ENCODE data around the gene SETD1A.

DNA sequence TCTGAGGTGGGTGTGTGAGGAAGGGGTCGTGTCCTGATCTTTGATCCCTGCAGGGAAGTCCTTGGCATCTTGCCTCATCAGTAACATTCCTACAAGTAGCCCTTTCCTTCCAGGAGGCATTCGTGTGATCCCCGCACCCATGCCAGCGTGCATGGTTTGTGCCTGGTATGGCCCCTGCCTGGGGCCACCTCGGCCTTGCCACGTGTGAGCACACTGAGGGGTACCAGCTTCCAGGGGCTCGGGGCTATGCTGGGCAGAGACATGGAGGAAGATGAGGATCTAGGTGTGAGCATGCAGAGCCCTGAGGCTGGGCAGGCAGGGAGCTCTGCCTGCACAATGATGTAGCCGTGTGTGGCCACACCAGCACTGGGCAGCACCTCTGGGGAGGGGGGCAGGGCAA is 33.5 kb downstream of the SETD1A start:
- TF ChIP-seq EZH2 (IDR thresholded peaks at IDR 0.05; ENCODE audit: insufficient read depth, poor library complexity, severe bottlenecking) (no peak), EZH2phosphoT487 (IDR thresholded peaks at IDR 0.05; ENCODE audit: insufficient read depth, low read depth) (no peak)
